Thyroid gland (tissue), 4 donors: ENCODE measurements around the gene OR10P1.
"Not testable (repeated sequence)": the region's sequence is repeated elsewhere in the genome, so short reads cannot be mapped to it uniquely, and the experiment has no call there.

Experiments used
- POLR2A ChIP-seq, 2 donors: fragments of 450-650 bp; IDR thresholded peaks; one replicate each; pipeline ENCODE4 v1.6.1; 2017; ENCODE audit warnings: antibody characterized with exemption in 2 of 2, mild to moderate bottlenecking in 2 of 2, moderate library complexity in 1 of 2
- TF ChIP-seq, protein P1 (sequence below), 6 experiments: fragments of 200-600 bp in 3 of 6; fragments of 450-650 bp in 3 of 6; sonication (generic) in 3 of 6; IDR thresholded peaks; one replicate each; pipeline ENCODE4 v1.5.1; 2016 to 2019; ENCODE audit warnings: antibody characterized with exemption in 6 of 6, mild to moderate bottlenecking in 2 of 6, inconsistent platforms in 1 of 6, moderate library complexity in 1 of 6

DNA sequence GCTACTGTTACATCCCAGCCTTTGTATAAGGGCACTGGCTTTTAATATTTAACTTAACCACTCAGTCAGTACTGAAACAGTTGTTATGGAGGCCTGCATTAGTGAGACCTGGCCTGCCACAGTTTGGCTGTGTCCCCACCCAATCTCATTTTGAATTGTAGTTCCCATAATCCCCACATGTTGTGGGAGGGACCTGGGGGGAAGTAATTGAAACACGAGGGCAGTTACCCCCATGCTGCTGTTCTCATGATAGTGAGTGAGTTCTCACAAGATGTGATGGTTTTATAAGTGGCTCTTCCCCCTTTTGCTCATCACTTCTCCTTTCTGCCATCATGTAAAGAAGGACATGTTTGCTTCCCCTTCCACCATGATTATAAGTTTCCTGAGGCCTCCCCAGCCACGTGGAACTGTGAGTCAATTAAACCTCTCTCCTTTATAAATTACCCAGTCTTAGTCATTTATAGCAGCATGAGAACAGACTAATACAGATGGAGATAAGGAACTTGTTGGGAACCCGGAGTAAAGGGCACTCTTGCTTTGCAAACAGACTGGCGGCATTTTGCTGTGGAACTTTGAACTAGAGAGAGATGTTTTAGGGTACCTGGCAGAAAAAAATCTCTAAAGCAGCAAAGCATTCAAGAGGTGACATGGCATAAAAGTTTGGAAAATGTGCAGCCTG is 14.1 kb downstream of the OR10P1 start:
- TF ChIP-seq, protein P1, sequence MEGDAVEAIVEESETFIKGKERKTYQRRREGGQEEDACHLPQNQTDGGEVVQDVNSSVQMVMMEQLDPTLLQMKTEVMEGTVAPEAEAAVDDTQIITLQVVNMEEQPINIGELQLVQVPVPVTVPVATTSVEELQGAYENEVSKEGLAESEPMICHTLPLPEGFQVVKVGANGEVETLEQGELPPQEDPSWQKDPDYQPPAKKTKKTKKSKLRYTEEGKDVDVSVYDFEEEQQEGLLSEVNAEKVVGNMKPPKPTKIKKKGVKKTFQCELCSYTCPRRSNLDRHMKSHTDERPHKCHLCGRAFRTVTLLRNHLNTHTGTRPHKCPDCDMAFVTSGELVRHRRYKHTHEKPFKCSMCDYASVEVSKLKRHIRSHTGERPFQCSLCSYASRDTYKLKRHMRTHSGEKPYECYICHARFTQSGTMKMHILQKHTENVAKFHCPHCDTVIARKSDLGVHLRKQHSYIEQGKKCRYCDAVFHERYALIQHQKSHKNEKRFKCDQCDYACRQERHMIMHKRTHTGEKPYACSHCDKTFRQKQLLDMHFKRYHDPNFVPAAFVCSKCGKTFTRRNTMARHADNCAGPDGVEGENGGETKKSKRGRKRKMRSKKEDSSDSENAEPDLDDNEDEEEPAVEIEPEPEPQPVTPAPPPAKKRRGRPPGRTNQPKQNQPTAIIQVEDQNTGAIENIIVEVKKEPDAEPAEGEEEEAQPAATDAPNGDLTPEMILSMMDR (IDR thresholded peaks at IDR 0.05): not testable (repeated sequence)
- not testable (repeated sequence) for TF ChIP-seq POLR2A (IDR thresholded peaks at IDR 0.05)
